Activated CD4-positive, alpha-beta T cell treated with anti-CD3 and anti-CD28 coated beads, Interleukin-2, amount 10 ng/mL, durations not matched to agents 7 days and 5 days (primary cell): ENCODE measurements around the gene SLC8B1. TPM values are rescaled to one million over a fixed set of nuclear protein-coding genes. Genes with fewer than 3 reads are reported as not detected.

Experiments used
- CTCF ChIA-PET: fragments of 350-600 bp; sonication (Branson Sonifier 250); formaldehyde crosslinking; loops from one replicate; lab custom pipeline; 2021; ENCODE audit warnings: antibody characterized with exemption; lab: Charles Lee
- POLR2A ChIA-PET: fragments of 350-600 bp; sonication (Branson Sonifier 250); formaldehyde crosslinking; loops from one replicate; lab custom pipeline; 2021; ENCODE audit warnings: antibody characterized with exemption; lab: Charles Lee
- DNase-seq: peaks from one replicate; pipeline ENCODE4 v3.0.0-alpha.2; 2020
- H3K27ac Mint-ChIP-seq: one replicate; pipeline ENCODE4 v1.8.0; 2021; ENCODE audit warnings: mild to moderate bottlenecking, moderate library complexity, mixed read lengths
- H3K27me3 Mint-ChIP-seq: one replicate; pipeline ENCODE4 v1.8.0; 2021; ENCODE audit warnings: mixed read lengths
- H3K36me3 Mint-ChIP-seq: one replicate; pipeline ENCODE4 v1.8.0; 2021; ENCODE audit warnings: low read depth, mixed read lengths
- H3K4me1 Mint-ChIP-seq: one replicate; pipeline ENCODE4 v1.8.0; 2021; ENCODE audit warnings: mixed read lengths
- H3K4me3 Mint-ChIP-seq: one replicate; pipeline ENCODE4 v1.8.0; 2021; ENCODE audit warnings: mild to moderate bottlenecking, moderate library complexity, mixed read lengths
- H3K9me3 Mint-ChIP-seq: one replicate; pipeline ENCODE4 v1.8.0; 2021; ENCODE audit warnings: mixed read lengths
- total RNA-seq, 2 experiments: library from RNA; stranded (reverse); gene quantifications; one replicate each; pipeline ENCODE4 v1.2.3, GENCODE V29; 2021

Gene SLC8B1
- total RNA-seq, 2 experiments from 2014 or later, result 27.7 to 33.2 TPM

DNA sequence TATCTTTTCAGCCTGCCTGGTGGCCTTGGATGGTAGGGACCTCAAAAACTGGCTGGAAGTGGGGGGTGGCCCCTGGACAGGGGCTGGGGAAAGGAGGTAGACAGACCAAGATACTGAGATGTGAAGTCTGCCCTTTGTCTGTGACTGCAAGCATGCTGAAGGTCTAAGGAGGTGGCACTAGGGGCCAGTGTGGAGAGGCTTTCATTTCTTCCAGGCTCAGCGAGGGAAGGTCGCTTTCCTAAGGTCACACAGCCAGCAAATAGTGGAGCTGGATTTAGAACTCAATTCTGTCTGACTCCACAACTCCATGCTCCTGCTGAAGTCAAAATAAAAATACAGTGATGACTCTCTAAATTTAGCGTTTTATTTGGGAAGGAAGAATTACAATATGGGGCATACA, 12.2 kb upstream of the SLC8B1 start:
- ChIA-PET POLR2A (no interaction called here), CTCF (interaction anchor here (0.9 kb wide), 1 partner anchor 31 kb away, joined by 4 read pairs; no protein-coding TSS in a partner anchor)
- Mint-ChIP-seq H3K4me3 (no peak overlapping the region), H3K36me3 (no peaks in the 10 kb centered on the region), H3K4me1 (no peaks in the 10 kb centered on the region), H3K27me3 (peaks cover 3% of the 10 kb centered on the region), H3K27ac (no peak overlapping the region), H3K9me3 (no peaks in the 10 kb centered on the region)
- no peak for DNase-seq

- H3K4me3 Mint-ChIP-seq, result no peak overlapping the region
Measured at GRCh38 chr12:113346353-113346752, 11.4 kb upstream of the SLC8B1 start.

GRCh38 chr12:113345318-113345717, 10.4 kb upstream of the SLC8B1 start:
- POLR2A ChIA-PET, result interaction anchor here (0.6 kb wide), 1 partner anchor 121 kb away, joined by 6 read pairs; no protein-coding TSS in a partner anchor
- no peaks in the 10 kb centered on the region for H3K36me3 Mint-ChIP-seq
- no peak overlapping the region for H3K4me3 Mint-ChIP-seq
- H3K4me1 Mint-ChIP-seq, result no peaks in the 10 kb centered on the region
- DNase-seq, result no peak
- H3K27me3 Mint-ChIP-seq, result peaks cover 3% of the 10 kb centered on the region
- CTCF ChIA-PET, result interaction anchor here (0.6 kb wide), 1 partner anchor 620 kb away, joined by 3 read pairs; no protein-coding TSS in a partner anchor
- no peaks in the 10 kb centered on the region for H3K9me3 Mint-ChIP-seq
- no peak overlapping the region for H3K27ac Mint-ChIP-seq

More at GRCh38 chr12:113346353-113346752, 11.4 kb upstream of the SLC8B1 start:
- Mint-ChIP-seq H3K27me3 (peaks cover 3% of the 10 kb centered on the region), H3K4me1 (no peaks in the 10 kb centered on the region), H3K36me3 (no peaks in the 10 kb centered on the region), H3K9me3 (no peaks in the 10 kb centered on the region), H3K27ac (no peak overlapping the region)
- DNase-seq, result no peak
- ChIA-PET POLR2A (no interaction called here), CTCF (no interaction called here)

DNA sequence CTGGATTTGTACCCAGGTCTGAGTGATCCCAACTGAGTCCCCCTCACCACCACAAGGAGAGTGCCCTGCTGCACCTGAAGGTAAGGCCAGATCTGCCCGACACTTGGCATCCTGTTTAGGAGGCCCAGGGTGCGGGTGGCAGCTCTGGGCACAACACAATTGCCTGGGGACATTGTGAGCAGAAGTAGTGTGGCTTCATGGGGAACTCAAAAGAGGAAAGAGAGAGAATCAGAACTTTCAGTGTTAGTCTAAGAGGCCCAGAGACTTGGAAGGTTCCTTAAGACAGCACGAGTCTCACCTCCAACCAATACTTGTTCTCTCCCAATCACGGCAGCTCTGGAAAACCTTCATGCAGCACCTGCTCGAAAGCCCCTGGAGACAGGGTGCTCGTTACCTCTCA, 6.6 kb upstream of the SLC8B1 start:
- DNase-seq, result no peak
- Mint-ChIP-seq H3K27ac (no peak overlapping the region), H3K27me3 (no peaks in the 10 kb centered on the region), H3K4me3 (no peak overlapping the region), H3K36me3 (no peaks in the 10 kb centered on the region), H3K9me3 (no peaks in the 10 kb centered on the region), H3K4me1 (no peaks in the 10 kb centered on the region)
- ChIA-PET POLR2A (no interaction called here), CTCF (interaction anchor here (1.3 kb wide), 1 partner anchor 15 kb away, joined by 3 read pairs; no protein-coding TSS in a partner anchor)

GRCh38 chr12:113340061-113340460, 5.2 kb upstream of the SLC8B1 start:
- Mint-ChIP-seq H3K36me3 (no peaks in the 10 kb centered on the region), H3K4me1 (peaks cover 2% of the 10 kb centered on the region), H3K4me3 (no peak overlapping the region), H3K27me3 (no peaks in the 10 kb centered on the region), H3K27ac (no peak overlapping the region), H3K9me3 (no peaks in the 10 kb centered on the region)
- no peak for DNase-seq
- ChIA-PET CTCF (no interaction called here), POLR2A (no interaction called here)

GRCh38 chr12:113339540-113339939, 4.6 kb upstream of the SLC8B1 start:
- no peaks in the 10 kb centered on the region for H3K27me3 Mint-ChIP-seq
- H3K4me1 Mint-ChIP-seq, result peaks cover 2% of the 10 kb centered on the region
- H3K4me3 Mint-ChIP-seq, result no peak overlapping the region
- ChIA-PET CTCF (no interaction called here), POLR2A (no interaction called here)
- no peaks in the 10 kb centered on the region for H3K36me3 Mint-ChIP-seq
- DNase-seq, result no peak
- H3K9me3 Mint-ChIP-seq, result no peaks in the 10 kb centered on the region
- no peak overlapping the region for H3K27ac Mint-ChIP-seq

- peak overlapping the region; percentile 80 for H3K4me3 Mint-ChIP-seq
- H3K9me3 Mint-ChIP-seq, result no peaks in the 10 kb centered on the region
- peaks cover 19% of the 10 kb centered on the region for H3K4me1 Mint-ChIP-seq
- peak; percentile 13 for DNase-seq
- H3K27me3 Mint-ChIP-seq, result no peaks in the 10 kb centered on the region
- ChIA-PET POLR2A (no interaction called here), CTCF (interaction anchor here (1.1 kb wide), 1 partner anchor 125 kb away, joined by 3 read pairs; no protein-coding TSS in a partner anchor)
- peaks cover 28% of the 10 kb centered on the region for H3K36me3 Mint-ChIP-seq
- peak overlapping the region; percentile 60 for H3K27ac Mint-ChIP-seq
Measured at GRCh38 chr12:113333877-113334785, 778 bp downstream of the SLC8B1 start.

GRCh38 chr12:113333418-113333750, 1.5 kb downstream of the SLC8B1 start:
- DNase-seq, result no peak
- POLR2A ChIA-PET, result no interaction called here
- H3K36me3 Mint-ChIP-seq, result peaks cover 36% of the 10 kb centered on the region
- H3K4me3 Mint-ChIP-seq, result peak overlapping the region; percentile 80
- peaks cover 19% of the 10 kb centered on the region for H3K4me1 Mint-ChIP-seq
- CTCF ChIA-PET, result interaction anchor here (0.6 kb wide), 1 partner anchor 14 kb away, joined by 3 read pairs; no protein-coding TSS in a partner anchor
- no peaks in the 10 kb centered on the region for H3K27me3 Mint-ChIP-seq
- no peak overlapping the region for H3K27ac Mint-ChIP-seq
- no peaks in the 10 kb centered on the region for H3K9me3 Mint-ChIP-seq

GRCh38 chr12:113332688-113333417, 2.1 kb downstream of the SLC8B1 start:
- ChIA-PET CTCF (interaction anchor here (0.6 to 1.8 kb wide), 4 partner anchors 14 to 128 kb away, joined by 3 to 4 read pairs (median 3); no protein-coding TSS in a partner anchor), POLR2A (no interaction called here)
- Mint-ChIP-seq H3K27ac (no peak overlapping the region), H3K36me3 (peaks cover 38% of the 10 kb centered on the region), H3K4me1 (peaks cover 21% of the 10 kb centered on the region), H3K4me3 (peak overlapping the region; percentile 80), H3K27me3 (no peaks in the 10 kb centered on the region), H3K9me3 (no peaks in the 10 kb centered on the region)
- no peak for DNase-seq

DNA sequence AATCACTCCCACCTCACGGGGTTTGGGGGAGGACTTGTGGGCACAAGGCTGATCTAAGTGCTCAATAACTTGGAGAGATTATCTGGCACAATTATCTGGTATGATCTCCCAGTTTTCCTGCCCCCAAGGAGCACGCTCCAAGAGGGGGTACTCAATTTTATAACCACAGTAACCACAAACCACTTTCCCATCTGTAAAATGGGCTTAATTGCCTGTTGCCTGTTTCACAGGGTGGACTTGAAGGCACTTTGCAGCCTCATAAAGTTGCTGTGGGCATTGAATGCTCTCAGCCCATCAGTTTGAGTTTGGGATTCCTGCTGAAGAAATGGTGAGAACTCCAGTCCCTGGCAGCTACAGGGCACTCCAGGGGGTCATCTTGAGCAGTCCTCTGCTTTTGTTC, 4.4 kb downstream of the SLC8B1 start:
- no peak overlapping the region for H3K27ac Mint-ChIP-seq
- DNase-seq, result no peak
- no peak overlapping the region for H3K4me3 Mint-ChIP-seq
- ChIA-PET CTCF (no interaction called here), POLR2A (interaction anchor here (0.7 kb wide), 1 partner anchor 457 kb away, joined by 3 read pairs; no protein-coding TSS in a partner anchor)
- H3K9me3 Mint-ChIP-seq, result no peaks in the 10 kb centered on the region
- peaks cover 23% of the 10 kb centered on the region for H3K4me1 Mint-ChIP-seq
- H3K27me3 Mint-ChIP-seq, result no peaks in the 10 kb centered on the region
- H3K36me3 Mint-ChIP-seq, result peaks cover 44% of the 10 kb centered on the region

GRCh38 chr12:113329791-113330417, 5.0 kb downstream of the SLC8B1 start:
- peaks cover 22% of the 10 kb centered on the region for H3K4me1 Mint-ChIP-seq
- H3K27me3 Mint-ChIP-seq, result no peaks in the 10 kb centered on the region
- no peak overlapping the region for H3K27ac Mint-ChIP-seq
- ChIA-PET POLR2A (no interaction called here), CTCF (no interaction called here)
- H3K36me3 Mint-ChIP-seq, result peaks cover 45% of the 10 kb centered on the region
- no peak for DNase-seq
- no peaks in the 10 kb centered on the region for H3K9me3 Mint-ChIP-seq
- no peak overlapping the region for H3K4me3 Mint-ChIP-seq

GRCh38 chr12:113329022-113329790, 5.7 kb downstream of the SLC8B1 start:
- Mint-ChIP-seq H3K9me3 (no peaks in the 10 kb centered on the region), H3K27ac (no peak overlapping the region), H3K27me3 (no peaks in the 10 kb centered on the region), H3K4me3 (no peak overlapping the region), H3K4me1 (peaks cover 21% of the 10 kb centered on the region), H3K36me3 (peaks cover 47% of the 10 kb centered on the region)
- DNase-seq, result no peak
- ChIA-PET POLR2A (no interaction called here), CTCF (interaction anchor here (0.7 to 0.8 kb wide), 2 partner anchors 10 to 21 kb away, joined by 3 to 7 read pairs; no protein-coding TSS in a partner anchor)
